MM.1S (cell line): ENCODE measurements around the gene ROCK2.

Experiments
- DNase-seq: peaks from one replicate; pipeline ENCODE4 v3.0.0-alpha.2; 2015
- H2AFZ ChIP-seq: fragments of 300-600 bp; sonication (generic); 2 replicates; pipeline ENCODE4 v1.6.0; 2016; ENCODE audit warnings: antibody characterized with exemption, low read length
- H3F3A ChIP-seq: fragments of 300-600 bp; sonication (generic); 2 replicates; pipeline ENCODE4 v1.6.1; 2016; ENCODE audit warnings: mild to moderate bottlenecking, antibody characterized with exemption, low read length, moderate library complexity, mixed read lengths; ENCODE audit not compliant: insufficient read depth
- H3K27ac ChIP-seq: fragments of 300-600 bp; sonication (generic); 2 replicates; pipeline ENCODE4 v1.5.1; 2016; ENCODE audit warnings: mild to moderate bottlenecking, low read length
- H3K27me3 ChIP-seq: fragments of 300-600 bp; sonication (generic); replicated peaks from 2 replicates; pipeline ENCODE4 v1.6.0; 2016; ENCODE audit warnings: low read length; ENCODE audit not compliant: insufficient read depth
- H3K36me3 ChIP-seq: fragments of 300-600 bp; sonication (generic); replicated peaks from 2 replicates; pipeline ENCODE4 v1.6.1; 2016; ENCODE audit warnings: mild to moderate bottlenecking, low read length, mixed read lengths; ENCODE audit not compliant: insufficient read depth
- H3K4me1 ChIP-seq: fragments of 300-600 bp; sonication (generic); 2 replicates; pipeline ENCODE4 v1.6.1; 2016; ENCODE audit warnings: low read length, mixed read lengths
- H3K4me2 ChIP-seq: fragments of 300-600 bp; sonication (generic); 2 replicates; pipeline ENCODE4 v1.6.0; 2016; ENCODE audit warnings: low read depth, low read length
- H3K4me3 ChIP-seq: fragments of 300-600 bp; sonication (generic); 2 replicates; pipeline ENCODE4 v1.5.1; 2016; ENCODE audit warnings: low read length, mixed read lengths
- H3K79me2 ChIP-seq: fragments of 300-600 bp; sonication (generic); 2 replicates; pipeline ENCODE4 v1.6.1; 2016; ENCODE audit warnings: mixed run types, low read length, mixed read lengths
- H3K9ac ChIP-seq: fragments of 300-600 bp; sonication (generic); 2 replicates; pipeline ENCODE4 v1.6.1; 2016; ENCODE audit warnings: low read length, mixed read lengths
- H3K9me2 ChIP-seq: fragments of 300-600 bp; sonication (generic); replicated peaks from 2 replicates; pipeline ENCODE4 v1.6.1; 2016; ENCODE audit warnings: mild to moderate bottlenecking, low read length, mixed read lengths; ENCODE audit not compliant: insufficient read depth
- H3K9me3 ChIP-seq: fragments of 300-600 bp; sonication (generic); replicated peaks from 2 replicates; pipeline ENCODE4 v1.6.1; 2016; ENCODE audit warnings: mild to moderate bottlenecking, low read length, mixed read lengths; ENCODE audit not compliant: insufficient read depth
- H4K20me1 ChIP-seq: fragments of 300-600 bp; sonication (generic); 2 replicates; pipeline ENCODE4 v1.6.1; 2016; ENCODE audit warnings: mild to moderate bottlenecking, low read length, moderate library complexity, mixed read lengths; ENCODE audit not compliant: insufficient read depth
- CTCF ChIP-seq: fragments of 300-600 bp; sonication (generic); IDR thresholded peaks from 2 replicates; pipeline ENCODE4 v1.5.1; 2016; ENCODE audit warnings: antibody characterized with exemption, low read length, mixed read lengths
- EZH2 ChIP-seq: fragments of 300-600 bp; sonication (generic); optimal IDR thresholded peaks from 2 replicates; pipeline ENCODE3; 2017; ENCODE audit warnings: low read depth, mild to moderate bottlenecking, antibody characterized with exemption, low read length, mixed read lengths
- EZH2phosphoT487 ChIP-seq: fragments of 300-600 bp; sonication (generic); IDR thresholded peaks from 2 replicates; pipeline ENCODE4 v1.6.1; 2018; ENCODE audit warnings: antibody characterized with exemption, low read length

The ROCK2 gene

GRCh38 chr2:11245322-11245721 lies 99.1 kb downstream of the ROCK2 start:
- Histone ChIP-seq H3K9me2 (no peaks in the 10 kb centered on the region), H3K4me1 (no peaks in the 10 kb centered on the region), H4K20me1 (no peaks in the 10 kb centered on the region), H3F3A (no peaks in the 10 kb centered on the region), H3K79me2 (no peaks in the 10 kb centered on the region), H3K9me3 (no peaks in the 10 kb centered on the region), H3K9ac (no peak overlapping the region), H3K4me3 (no peak overlapping the region), H3K4me2 (no peak overlapping the region), H3K27ac (no peak overlapping the region), H2AFZ (no peak overlapping the region), H3K27me3 (no peaks in the 10 kb centered on the region), H3K36me3 (no peaks in the 10 kb centered on the region)
- TF ChIP-seq EZH2phosphoT487: no peak
- DNase-seq: no peak

- no peaks in the 10 kb centered on the region for H3K36me3 ChIP-seq
- H3K9me3 ChIP-seq: no peaks in the 10 kb centered on the region
- peaks cover 3% of the 10 kb centered on the region; the same call in 1 of the 2 replicates for H3K4me1 ChIP-seq
- no peaks in the 10 kb centered on the region for H3F3A ChIP-seq
- H3K27me3 ChIP-seq: no peaks in the 10 kb centered on the region
- no peak overlapping the region for H3K9ac ChIP-seq
- no peak overlapping the region for H2AFZ ChIP-seq
- no peaks in the 10 kb centered on the region for H3K79me2 ChIP-seq
- no peak for TF ChIP-seq EZH2
- no peak for TF ChIP-seq EZH2phosphoT487
- TF ChIP-seq CTCF: no peak
- H3K9me2 ChIP-seq: no peaks in the 10 kb centered on the region
- no peak overlapping the region for H3K4me2 ChIP-seq
- DNase-seq: no peak
- H4K20me1 ChIP-seq: no peaks in the 10 kb centered on the region
- no peak overlapping the region for H3K27ac ChIP-seq
- H3K4me3 ChIP-seq: no peak overlapping the region
Measured at GRCh38 chr2:11244091-11244826, 100.2 kb downstream of the ROCK2 start.

GRCh38 chr2:11243512-11243911 lies 100.9 kb downstream of the ROCK2 start:
- no peak overlapping the region for H3K27ac ChIP-seq
- H3K9ac ChIP-seq: no peak overlapping the region
- no peaks in the 10 kb centered on the region for H3K36me3 ChIP-seq
- no peaks in the 10 kb centered on the region for H3K79me2 ChIP-seq
- no peak for DNase-seq
- H3K4me3 ChIP-seq: no peak overlapping the region
- H3K9me3 ChIP-seq: no peaks in the 10 kb centered on the region
- TF ChIP-seq EZH2: no peak
- no peak for TF ChIP-seq CTCF
- no peak for TF ChIP-seq EZH2phosphoT487
- no peaks in the 10 kb centered on the region for H3K27me3 ChIP-seq
- H2AFZ ChIP-seq: no peak overlapping the region
- peaks cover 7% of the 10 kb centered on the region; the same call in 1 of the 2 replicates for H3K4me1 ChIP-seq
- no peaks in the 10 kb centered on the region for H3K9me2 ChIP-seq
- H3F3A ChIP-seq: no peaks in the 10 kb centered on the region
- H4K20me1 ChIP-seq: no peaks in the 10 kb centered on the region
- no peak overlapping the region for H3K4me2 ChIP-seq

- DNase-seq: no peak
- Histone ChIP-seq H3K27me3 (no peaks in the 10 kb centered on the region), H3K79me2 (no peaks in the 10 kb centered on the region), H2AFZ (no peak overlapping the region), H3K4me1 (peaks cover 7% of the 10 kb centered on the region; the same call in 1 of the 2 replicates), H3F3A (no peaks in the 10 kb centered on the region), H3K4me3 (no peak overlapping the region), H3K27ac (no peak overlapping the region), H3K9me2 (no peaks in the 10 kb centered on the region), H3K9me3 (no peaks in the 10 kb centered on the region), H3K4me2 (no peak overlapping the region), H3K36me3 (no peaks in the 10 kb centered on the region), H4K20me1 (no peaks in the 10 kb centered on the region), H3K9ac (no peak overlapping the region)
- no peak for TF ChIP-seq EZH2
- no peak for TF ChIP-seq EZH2phosphoT487
- TF ChIP-seq CTCF: no peak
Measured at GRCh38 chr2:11242542-11243174, 101.8 kb downstream of the ROCK2 start.
